K562 (cell line): ENCODE measurements around the gene FASN. TPM values are rescaled to one million over a fixed set of nuclear protein-coding genes. Genes with fewer than 3 reads are reported as not detected.
A peak's percentile ranks its signal among the peaks of the same experiment; 100 is the strongest.

Experiments used
- CBX1 ChIP-seq: sonication (generic); IDR thresholded peaks from 2 replicates; pipeline ENCODE4 v1.6.1; 2016; ENCODE audit warnings: antibody characterized with exemption, low read depth, mild to moderate bottlenecking
- CREB1 ChIP-seq, 2 experiments: sonication (generic) in 1 of 2; formaldehyde crosslinking in 1 of 2; IDR thresholded peaks; 2 replicates each; pipeline versions ENCODE4 v1.6.1 to v1.8.0; 2012 to 2022; ENCODE audit warnings: inconsistent platforms in 1 of 2, mild to moderate bottlenecking in 1 of 2, missing genetic modification reagents in 1 of 2, moderate library complexity in 1 of 2
- DEAF1 ChIP-seq: fragments of 450-650 bp; formaldehyde crosslinking; IDR thresholded peaks from 2 replicates; pipeline ENCODE4 v1.4.0; 2020; ENCODE audit warnings: mild to moderate bottlenecking, moderate library complexity
- EGR1 ChIP-seq: fragments of 450-650 bp; conservative IDR thresholded peaks from 2 replicates; pipeline ENCODE4 v1.6.1; 2017; ENCODE audit warnings: mild to moderate bottlenecking
- ESRRA ChIP-seq: fragments of 450-650 bp; IDR thresholded peaks from 2 replicates; pipeline ENCODE4 v1.6.1; 2014; ENCODE audit warnings: low read depth, mild to moderate bottlenecking, moderate library complexity, borderline replicate concordance
- FOXA3 ChIP-seq, 2 experiments: fragments of 450-650 bp in 1 of 2; sonication (generic) in 1 of 2; formaldehyde crosslinking; IDR thresholded peaks in 1 of 2; conservative IDR thresholded peaks in 1 of 2; 2 replicates each; pipeline versions ENCODE4 v1.4.0 to v1.8.0; 2020 to 2022; ENCODE audit warnings: mild to moderate bottlenecking in 2 of 2, missing genetic modification reagents in 1 of 2
- HMGN3 ChIP-seq: IDR thresholded peaks from 2 replicates; pipeline ENCODE4 v1.6.1; 2011; ENCODE audit warnings: borderline replicate concordance, low read depth, mild to moderate bottlenecking, mixed read lengths, low read length; ENCODE audit not compliant: insufficient read length; ENCODE audit errors: extremely low read depth
- KAT7 ChIP-seq: sonication (generic); formaldehyde crosslinking; IDR thresholded peaks from 2 replicates; pipeline ENCODE4 v1.8.0; 2022; ENCODE audit warnings: missing genetic modification reagents, mild to moderate bottlenecking, borderline replicate concordance
- NEUROD1 ChIP-seq: fragments of 150-350 bp; IDR thresholded peaks from 2 replicates; pipeline ENCODE4 v1.6.1; 2014; ENCODE audit warnings: borderline replicate concordance, low read length, low read depth; ENCODE audit not compliant: partially characterized antibody
- POLR2G ChIP-seq: fragments of 200-400 bp; formaldehyde crosslinking; IDR thresholded peaks from 2 replicates; pipeline ENCODE4 v1.6.1; 2017; ENCODE audit warnings: low read depth, mild to moderate bottlenecking, antibody characterized with exemption, low read length, moderate library complexity
- PRMT5 ChIP-seq: sonication (generic); formaldehyde crosslinking; IDR thresholded peaks from 2 replicates; pipeline ENCODE4 v1.5.0; 2020; ENCODE audit warnings: missing genetic modification reagents
- RBFOX2 ChIP-seq: fragments of 200-400 bp; formaldehyde crosslinking; IDR thresholded peaks from 2 replicates; pipeline ENCODE4 v1.6.1; 2017; ENCODE audit warnings: low read depth, mild to moderate bottlenecking, low read length, moderate library complexity
- SRF ChIP-seq, 2 experiments: fragments of 250-450, 450-650 bp in 1 of 2; sonication (Bioruptor Pico) in 1 of 2; sonication (generic) in 1 of 2; formaldehyde crosslinking; IDR thresholded peaks; 2 replicates each; pipeline versions ENCODE4 v1.5.0 to v1.5.1; 2020 to 2022; ENCODE audit warnings: mild to moderate bottlenecking in 1 of 2, missing genetic modification reagents in 1 of 2
- SRSF1 ChIP-seq: fragments of 200-400 bp; formaldehyde crosslinking; IDR thresholded peaks from 2 replicates; pipeline ENCODE4 v1.6.1; 2017; ENCODE audit warnings: mild to moderate bottlenecking, low read depth, low read length, moderate library complexity
- TAF15 ChIP-seq: fragments of 200-400 bp; formaldehyde crosslinking; IDR thresholded peaks from 2 replicates; pipeline ENCODE4 v1.6.1; 2017; ENCODE audit warnings: mild to moderate bottlenecking, low read depth, low read length, moderate library complexity
- TCF7 ChIP-seq: sonication (generic); IDR thresholded peaks from 2 replicates; pipeline ENCODE4 v1.6.1; 2016; ENCODE audit warnings: antibody characterized with exemption, borderline replicate concordance
- TFAP4 ChIP-seq: sonication (generic); formaldehyde crosslinking; IDR thresholded peaks from 2 replicates; pipeline ENCODE4 v1.8.0; 2022; ENCODE audit warnings: missing genetic modification reagents, mild to moderate bottlenecking, moderate library complexity, borderline replicate concordance
- U2AF1 ChIP-seq: fragments of 200-400 bp; formaldehyde crosslinking; optimal IDR thresholded peaks from 2 replicates; pipeline ENCODE3; 2017; ENCODE audit warnings: mild to moderate bottlenecking, low read depth, low read length, moderate library complexity
- ZFP91 ChIP-seq: sonication (generic); formaldehyde crosslinking; IDR thresholded peaks from 2 replicates; pipeline ENCODE4 v1.8.0; 2022; ENCODE audit warnings: mild to moderate bottlenecking, missing genetic modification reagents
- ZKSCAN8 ChIP-seq: fragments of 200-800 bp; sonication (Bioruptor generic); IDR thresholded peaks from 2 replicates; pipeline ENCODE4 v1.6.1; 2016; ENCODE audit warnings: missing genetic modification characterization, missing compliant biosample characterization
- ZNF175 ChIP-seq: fragments of 200-800 bp; sonication (Bioruptor generic); IDR thresholded peaks from 2 replicates; pipeline ENCODE4 v1.6.1; 2016; ENCODE audit warnings: low read depth, mild to moderate bottlenecking, missing genetic modification characterization, missing compliant biosample characterization
- ZNF76 ChIP-seq: fragments of 250-450 bp; sonication (Bioruptor Pico); IDR thresholded peaks from 2 replicates; pipeline ENCODE4 v1.4.0; 2020; ENCODE audit warnings: mild to moderate bottlenecking, moderate library complexity, borderline replicate concordance
- polyA plus RNA-seq, 8 experiments: library from polyadenylated mRNA; depleted of rRNA in 4 of 8; stranded (reverse) in 5 of 8; unstranded in 3 of 8; fragments of >200 nt; fragmentation: Nextera tagmentation in 2 of 8; fragmentation: Illumina TruSeq in 1 of 8; extraction: Ambion mirVana in 2 of 8; extraction: Trizol in 1 of 8; gene quantifications; 2 replicates each; pipeline versions ENCODE4 v1.2.1 to v1.2.3, GENCODE V29; 2011 to 2014; ENCODE audit warnings: inconsistent platforms in 1 of 8, missing spikeins in 1 of 8
- total RNA-seq, 7 experiments: library from RNA; depleted of rRNA in 6 of 7; stranded (reverse); fragments of >200 nt in 6 of 7; fragmentation: Illumina TruSeq in 2 of 7; extraction: Trizol in 2 of 7; gene quantifications; 2 replicates each; pipeline versions ENCODE4 v1.2.1 to v1.2.3, GENCODE V29; 2011 to 2021; ENCODE audit warnings: low replicate concordance in 1 of 7

FASN gene
- total and polyA plus RNA-seq, 9 of the 15 experiments (the other 6 are each of a cell fraction or from before 2014, with no cell fraction given): 0.15 to 663 (median 49.9) TPM

- TF ChIP-seq FOXA3 (CRISPR knock-in tag; conservative IDR thresholded peaks at IDR 0.05 in 1 of 2, IDR thresholded peaks at IDR 0.05 in 1 of 2): 0 out of 4 replicates have a peak, but pooled peaks of 1 of the 2 experiments have one; percentile 36
- TF ChIP-seq U2AF1: peak; percentile 66
- peak; percentile 78; the same call in 1 of the 2 replicates for TF ChIP-seq POLR2G
- 0 out of 2 replicates have a peak, but pooled peaks have one; percentile 83 for TF ChIP-seq SRSF1
- TF ChIP-seq ESRRA: peak; percentile 24; the same call in 1 of the 2 replicates
- no peak for TF ChIP-seq TAF15
- TF ChIP-seq ZKSCAN8 (CRISPR knock-in tag): no peak
- TF ChIP-seq CREB1 (IDR thresholded peaks at IDR 0.05): no peak
- peak; percentile 71 for TF ChIP-seq CREB1 (CRISPR knock-in tag; IDR thresholded peaks at IDR 0.05)
- TF ChIP-seq KAT7 (CRISPR knock-in tag): peak; percentile 98
- TF ChIP-seq TCF7: 0 out of 2 replicates have a peak, but pooled peaks have one; percentile 41
- peak; percentile 77 for TF ChIP-seq RBFOX2
- TF ChIP-seq ZNF76 (CRISPR knock-in tag): 0 out of 2 replicates have a peak, but pooled peaks have one; percentile 34
- peak; percentile 59 for TF ChIP-seq TFAP4 (CRISPR knock-in tag)
- TF ChIP-seq NEUROD1: peak; percentile 49
- peak; percentile 63 for TF ChIP-seq HMGN3
- TF ChIP-seq SRF (CRISPR knock-in tag; IDR thresholded peaks at IDR 0.05): peak in 1 of 2 experiments; percentile 38; a peak in 2 of 4 replicates
- no peak for TF ChIP-seq PRMT5 (CRISPR knock-in tag)
- TF ChIP-seq EGR1: peak; percentile 35
- TF ChIP-seq CBX1: no peak
- TF ChIP-seq ZNF175 (CRISPR knock-in tag): no peak
- peak; percentile 94 for TF ChIP-seq DEAF1
- TF ChIP-seq ZFP91 (CRISPR knock-in tag): no peak
Measured at GRCh38 chr17:82030470-82031302, 67.3 kb downstream of the FASN start (continued).
